ENCODE measurements around the gene MMP21. TPM values are rescaled to one million over a fixed set of nuclear protein-coding genes. Genes with fewer than 3 reads are reported as not detected.

Gene MMP21
- total and polyA plus RNA-seq, 10 of the 15 experiments (the other 5 are each of a cell fraction or from before 2014, with no cell fraction given): 0.08 to 0.24 TPM; not detected in 8

DNA sequence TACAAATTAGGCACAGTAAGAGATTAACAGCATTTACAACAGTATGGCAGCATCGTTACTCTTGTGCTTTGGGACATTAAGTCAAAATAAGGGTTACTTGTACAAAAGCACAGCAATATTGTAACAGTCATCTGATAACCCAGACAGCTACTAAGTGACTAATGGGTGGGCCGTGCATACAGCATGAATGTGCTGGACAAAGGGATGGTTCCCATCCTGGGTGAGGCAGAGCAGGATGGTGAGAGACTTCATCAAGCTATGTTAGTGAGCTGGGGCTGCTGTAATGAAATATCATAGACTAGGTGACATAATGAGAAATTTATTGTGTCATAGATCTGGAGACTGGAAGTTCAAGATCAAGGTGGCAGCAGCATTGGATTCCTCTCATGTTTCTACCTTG, 30.7 kb downstream of the MMP21 start:
- ChIA-PET POLR2A (no interaction called here), RAD21 (ENCODE audit: unreplicated experiment) (no interaction called here), SMC1A (ENCODE audit: uncharacterized antibody, unreplicated experiment) (no interaction called here), CTCF (no interaction called here)
- ATAC-seq (no peak), DNase-seq (ENCODE audit: low read depth, low spot score) (no peak), FAIRE-seq (no peak)
- H3K27me3 ChIP-seq (replicated peaks in 1 of 2; ENCODE audit: control insufficient read depth in 2 of 2, insufficient read depth in 2 of 2, low read length in 1 of 2): no peaks in the 10 kb centered on the region
- no TSS peak for BruUV-seq (replicated peaks)
- intact Hi-C loops (cut with micrococcal nuclease; ENCODE audit: unreplicated experiment): no loop called here
- H3K36me3 ChIP-seq (ENCODE audit: control insufficient read depth in 2 of 2, insufficient read depth in 2 of 2, low read length in 1 of 2): peaks cover 13 to 58% of the 10 kb centered on the region in 2 experiments
- WGBS (ENCODE audit: insufficient coverage, insufficient replicate concordance, low lambda C conversion rate, missing lambda C conversion rate): 93% methylated on average over 2 of the region's 2 CpGs
- H3K4me2 ChIP-seq (ENCODE audit: control insufficient read depth, insufficient read depth): no peak overlapping the region
- in situ Hi-C loops (cut with MboI): no loop called here
- H3K9ac ChIP-seq (ENCODE audit: control insufficient read depth, insufficient read depth, low read length): no peak overlapping the region
- no peak overlapping the region for H3K4me3 ChIP-seq
- no peaks in the 10 kb centered on the region for H3K4me1 ChIP-seq (ENCODE audit: control insufficient read depth, insufficient read depth, low read length)
- H3K79me2 ChIP-seq (ENCODE audit: control insufficient read depth, insufficient read depth, low read length): no peaks in the 10 kb centered on the region
- no peaks in the 10 kb centered on the region for H3K9me3 ChIP-seq (replicated peaks; ENCODE audit: control insufficient read depth, insufficient read depth, low read length)
- no peaks in the 10 kb centered on the region for H4K20me1 ChIP-seq (ENCODE audit: control insufficient read depth, insufficient read depth)
- TF ChIP-seq MEF2A (IDR thresholded peaks at IDR 0.05; ENCODE audit: insufficient read depth, low read depth, low read length) (no peak), BHLHE40 (IDR thresholded peaks at IDR 0.05; ENCODE audit: borderline replicate concordance in 1 of 2, low read depth in 2 of 2, low read length in 1 of 2) (no peak), JUNB (IDR thresholded peaks at IDR 0.05) (no peak), ZNF687 (IDR thresholded peaks at IDR 0.05) (no peak), ZNF24 (IDR thresholded peaks at IDR 0.05) (no peak), TCF12 (IDR thresholded peaks at IDR 0.05; ENCODE audit: low read depth, low read length) (no peak), MTA3 (IDR thresholded peaks at IDR 0.05; ENCODE audit: borderline replicate concordance, low read length) (no peak), ZSCAN29 (IDR thresholded peaks at IDR 0.05) (no peak)
- TF ChIP-seq, protein P1, sequence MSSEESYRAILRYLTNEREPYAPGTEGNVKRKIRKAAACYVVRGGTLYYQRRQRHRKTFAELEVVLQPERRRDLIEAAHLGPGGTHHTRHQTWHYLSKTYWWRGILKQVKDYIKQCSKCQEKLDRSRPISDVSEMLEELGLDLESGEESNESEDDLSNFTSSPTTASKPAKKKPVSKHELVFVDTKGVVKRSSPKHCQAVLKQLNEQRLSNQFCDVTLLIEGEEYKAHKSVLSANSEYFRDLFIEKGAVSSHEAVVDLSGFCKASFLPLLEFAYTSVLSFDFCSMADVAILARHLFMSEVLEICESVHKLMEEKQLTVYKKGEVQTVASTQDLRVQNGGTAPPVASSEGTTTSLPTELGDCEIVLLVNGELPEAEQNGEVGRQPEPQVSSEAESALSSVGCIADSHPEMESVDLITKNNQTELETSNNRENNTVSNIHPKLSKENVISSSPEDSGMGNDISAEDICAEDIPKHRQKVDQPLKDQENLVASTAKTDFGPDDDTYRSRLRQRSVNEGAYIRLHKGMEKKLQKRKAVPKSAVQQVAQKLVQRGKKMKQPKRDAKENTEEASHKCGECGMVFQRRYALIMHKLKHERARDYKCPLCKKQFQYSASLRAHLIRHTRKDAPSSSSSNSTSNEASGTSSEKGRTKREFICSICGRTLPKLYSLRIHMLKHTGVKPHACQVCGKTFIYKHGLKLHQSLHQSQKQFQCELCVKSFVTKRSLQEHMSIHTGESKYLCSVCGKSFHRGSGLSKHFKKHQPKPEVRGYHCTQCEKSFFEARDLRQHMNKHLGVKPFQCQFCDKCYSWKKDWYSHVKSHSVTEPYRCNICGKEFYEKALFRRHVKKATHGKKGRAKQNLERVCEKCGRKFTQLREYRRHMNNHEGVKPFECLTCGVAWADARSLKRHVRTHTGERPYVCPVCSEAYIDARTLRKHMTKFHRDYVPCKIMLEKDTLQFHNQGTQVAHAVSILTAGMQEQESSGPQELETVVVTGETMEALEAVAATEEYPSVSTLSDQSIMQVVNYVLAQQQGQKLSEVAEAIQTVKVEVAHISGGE (CRISPR knock-in tag; IDR thresholded peaks at IDR 0.05): no peak
- TF ChIP-seq, protein P2, sequence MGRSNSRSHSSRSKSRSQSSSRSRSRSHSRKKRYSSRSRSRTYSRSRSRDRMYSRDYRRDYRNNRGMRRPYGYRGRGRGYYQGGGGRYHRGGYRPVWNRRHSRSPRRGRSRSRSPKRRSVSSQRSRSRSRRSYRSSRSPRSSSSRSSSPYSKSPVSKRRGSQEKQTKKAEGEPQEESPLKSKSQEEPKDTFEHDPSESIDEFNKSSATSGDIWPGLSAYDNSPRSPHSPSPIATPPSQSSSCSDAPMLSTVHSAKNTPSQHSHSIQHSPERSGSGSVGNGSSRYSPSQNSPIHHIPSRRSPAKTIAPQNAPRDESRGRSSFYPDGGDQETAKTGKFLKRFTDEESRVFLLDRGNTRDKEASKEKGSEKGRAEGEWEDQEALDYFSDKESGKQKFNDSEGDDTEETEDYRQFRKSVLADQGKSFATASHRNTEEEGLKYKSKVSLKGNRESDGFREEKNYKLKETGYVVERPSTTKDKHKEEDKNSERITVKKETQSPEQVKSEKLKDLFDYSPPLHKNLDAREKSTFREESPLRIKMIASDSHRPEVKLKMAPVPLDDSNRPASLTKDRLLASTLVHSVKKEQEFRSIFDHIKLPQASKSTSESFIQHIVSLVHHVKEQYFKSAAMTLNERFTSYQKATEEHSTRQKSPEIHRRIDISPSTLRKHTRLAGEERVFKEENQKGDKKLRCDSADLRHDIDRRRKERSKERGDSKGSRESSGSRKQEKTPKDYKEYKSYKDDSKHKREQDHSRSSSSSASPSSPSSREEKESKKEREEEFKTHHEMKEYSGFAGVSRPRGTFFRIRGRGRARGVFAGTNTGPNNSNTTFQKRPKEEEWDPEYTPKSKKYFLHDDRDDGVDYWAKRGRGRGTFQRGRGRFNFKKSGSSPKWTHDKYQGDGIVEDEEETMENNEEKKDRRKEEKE (IDR thresholded peaks at IDR 0.05): no peak
- TF ChIP-seq, protein P3, sequence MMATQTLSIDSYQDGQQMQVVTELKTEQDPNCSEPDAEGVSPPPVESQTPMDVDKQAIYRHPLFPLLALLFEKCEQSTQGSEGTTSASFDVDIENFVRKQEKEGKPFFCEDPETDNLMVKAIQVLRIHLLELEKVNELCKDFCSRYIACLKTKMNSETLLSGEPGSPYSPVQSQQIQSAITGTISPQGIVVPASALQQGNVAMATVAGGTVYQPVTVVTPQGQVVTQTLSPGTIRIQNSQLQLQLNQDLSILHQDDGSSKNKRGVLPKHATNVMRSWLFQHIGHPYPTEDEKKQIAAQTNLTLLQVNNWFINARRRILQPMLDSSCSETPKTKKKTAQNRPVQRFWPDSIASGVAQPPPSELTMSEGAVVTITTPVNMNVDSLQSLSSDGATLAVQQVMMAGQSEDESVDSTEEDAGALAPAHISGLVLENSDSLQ (IDR thresholded peaks at IDR 0.05): no peak
- no peak overlapping the region for H3K27ac ChIP-seq (ENCODE audit: control insufficient read depth, insufficient read depth)
- H2AFZ ChIP-seq (ENCODE audit: control insufficient read depth, low read depth, low read length): no peak overlapping the region
